ENCODE measurements around the gene ACTR2.

GRCh38 chr2:65214361-65214760 lies 13.3 kb upstream of the ACTR2 start:
- TF ChIP-seq POLR2A (IDR thresholded peaks at IDR 0.05) (no peak), CTCF (IDR thresholded peaks at IDR 0.05) (no peak)
